HuH-7 (cell line): ENCODE measurements around the gene PUS3.
A peak's percentile ranks its signal among the peaks of the same experiment; 100 is the strongest.

Source experiments
- DNase-seq: peaks from one replicate; pipeline ENCODE4 v3.0.0; 2011; ENCODE audit warnings: low spot score

Gene PUS3

GRCh38 chr11:125902927-125903710 is at the start of gene PUS3:
TSS of gene PUS3 (minus strand) at chr11:125903206. CDS start at chr11:125896284, 6,922 bp downstream.
- peak; percentile 87 for DNase-seq

- no peak for DNase-seq
These were observed 49.6 kb upstream of the PUS3 start for GRCh38 chr11:125952559-125952958.

- DNase-seq: no peak
These were observed 48.7 kb upstream of the PUS3 start for GRCh38 chr11:125951731-125952130.

GRCh38 chr11:125950696-125951651 is 48.0 kb upstream of the PUS3 start:
- no peak for DNase-seq

GRCh38 chr11:125950178-125950490 is 47.1 kb upstream of the PUS3 start:
- DNase-seq: no peak

- no peak for DNase-seq
These were observed 46.5 kb upstream of the PUS3 start for GRCh38 chr11:125949271-125950177.

GRCh38 chr11:125948278-125949051 is 45.5 kb upstream of the PUS3 start:
- no peak for DNase-seq

- DNase-seq: no peak
These were observed 44.6 kb upstream of the PUS3 start for GRCh38 chr11:125947419-125948277.

- DNase-seq: no peak
These were observed 43.9 kb upstream of the PUS3 start for GRCh38 chr11:125946712-125947418.

- DNase-seq: no peak
These were observed 43.0 kb upstream of the PUS3 start, which contains the start of gene VSIG10L2 for GRCh38 chr11:125945797-125946520. TSS of gene VSIG10L2 (plus strand) at chr11:125946044. CDS start at chr11:125946056, 12 bp downstream.

GRCh38 chr11:125945011-125945796 is 42.2 kb upstream of the PUS3 start:
- no peak for DNase-seq

- no peak for DNase-seq
These were observed 41.5 kb upstream of the PUS3 start for GRCh38 chr11:125944350-125945010.

GRCh38 chr11:125943661-125944349 is 40.8 kb upstream of the PUS3 start:
- DNase-seq: no peak

- no peak for DNase-seq
These were observed 39.9 kb upstream of the PUS3 start for GRCh38 chr11:125942771-125943428.

- peak; percentile 92 for DNase-seq
These were observed 38.9 kb upstream of the PUS3 start for GRCh38 chr11:125941619-125942611.
